OCI-LY3 (cell line): ENCODE data around the gene GFOD1.

Experiments
- H2AFZ ChIP-seq: fragments of 200-600, 300-600 bp; shearing (Covaris generic); 2 replicates; pipeline ENCODE4 v1.6.0; 2014; ENCODE audit warnings: antibody characterized with exemption, low read depth, low read length
- H3K27ac ChIP-seq: fragments of 200-600, 300-600 bp; sonication (generic); 2 replicates; pipeline ENCODE4 v1.5.1; 2014; ENCODE audit warnings: mild to moderate bottlenecking, low read length, moderate library complexity, mixed read lengths
- H3K27me3 ChIP-seq: fragments of 200-600, 300-600 bp; sonication (generic); 2 replicates; pipeline ENCODE4 v1.6.1; 2014; ENCODE audit warnings: low read depth, low read length, mixed read lengths
- H3K36me3 ChIP-seq: fragments of 200-600, 300-600 bp; sonication (generic); replicated peaks from 2 replicates; pipeline ENCODE3; 2014; ENCODE audit warnings: low read depth, low read length, mixed read lengths
- H3K4me1 ChIP-seq: fragments of 300-600, 200-600 bp; sonication (generic); 2 replicates; pipeline ENCODE4 v1.6.1; 2014; ENCODE audit warnings: low read length, mixed read lengths
- H3K4me2 ChIP-seq: fragments of 200-600, 300-600 bp; sonication (generic); 2 replicates; pipeline ENCODE4 v1.6.1; 2014; ENCODE audit warnings: low read length, mixed read lengths
- H3K4me3 ChIP-seq: fragments of 300-600, 200-600 bp; sonication (generic); 2 replicates; pipeline ENCODE4 v1.5.1; 2014; ENCODE audit warnings: antibody characterized with exemption, mild to moderate bottlenecking, low read length, moderate library complexity
- H3K79me2 ChIP-seq: fragments of 300-600, 200-600 bp; shearing (Covaris generic); 2 replicates; pipeline ENCODE4 v1.6.1; 2014; ENCODE audit warnings: mild to moderate bottlenecking, low read length, mixed read lengths
- H3K9ac ChIP-seq: fragments of 300-600, 200-600 bp; shearing (Covaris generic); 2 replicates; pipeline ENCODE4 v1.6.0; 2014; ENCODE audit warnings: mild to moderate bottlenecking, low read length, moderate library complexity
- H3K9me3 ChIP-seq: fragments of 200-600, 300-600 bp; shearing (Covaris generic); 2 replicates; pipeline ENCODE4 v1.6.1; 2014; ENCODE audit warnings: low read length, mixed read lengths; ENCODE audit not compliant: insufficient read depth
- H4K20me1 ChIP-seq: fragments of 200-600, 300-600 bp; sonication (generic); 2 replicates; pipeline ENCODE4 v1.6.1; 2016; ENCODE audit warnings: low read length, mixed read lengths; ENCODE audit not compliant: insufficient read depth
- CTCF ChIP-seq: fragments of 200-600, 300-600 bp; sonication (generic); IDR thresholded peaks from 2 replicates; pipeline ENCODE4 v1.5.1; 2014; ENCODE audit warnings: antibody characterized with exemption, low read length, low read depth
- EZH2phosphoT487 ChIP-seq: fragments of 200-600 bp; shearing (Covaris generic); IDR thresholded peaks from 2 replicates; pipeline ENCODE4 v1.6.1; 2018; ENCODE audit warnings: antibody characterized with exemption, mixed run types, low read depth

The GFOD1 gene

GRCh38 chr6:13411484-13411883, 75.9 kb downstream of the GFOD1 start:
- H3K4me1 ChIP-seq = no peaks in the 10 kb centered on the region
- no peaks in the 10 kb centered on the region for H3K79me2 ChIP-seq
- no peaks in the 10 kb centered on the region for H3K27me3 ChIP-seq
- H3K9me3 ChIP-seq = no peaks in the 10 kb centered on the region
- TF ChIP-seq EZH2phosphoT487 (no peak), CTCF (no peak)
- no peak overlapping the region for H3K4me3 ChIP-seq
- H4K20me1 ChIP-seq = no peaks in the 10 kb centered on the region
- H3K36me3 ChIP-seq = no peaks in the 10 kb centered on the region
- no peak overlapping the region for H3K4me2 ChIP-seq
- H2AFZ ChIP-seq = no peak overlapping the region
- no peak overlapping the region for H3K9ac ChIP-seq
- no peak overlapping the region for H3K27ac ChIP-seq

GRCh38 chr6:13409991-13410390, 77.4 kb downstream of the GFOD1 start:
- no peak overlapping the region for H3K9ac ChIP-seq
- H3K4me2 ChIP-seq = no peak overlapping the region
- no peaks in the 10 kb centered on the region for H3K9me3 ChIP-seq
- no peaks in the 10 kb centered on the region for H4K20me1 ChIP-seq
- H2AFZ ChIP-seq = no peak overlapping the region
- H3K79me2 ChIP-seq = no peaks in the 10 kb centered on the region
- no peaks in the 10 kb centered on the region for H3K4me1 ChIP-seq
- no peak overlapping the region for H3K27ac ChIP-seq
- no peak overlapping the region for H3K4me3 ChIP-seq
- no peaks in the 10 kb centered on the region for H3K36me3 ChIP-seq
- no peak for TF ChIP-seq EZH2phosphoT487
- TF ChIP-seq CTCF = no peak
- no peaks in the 10 kb centered on the region for H3K27me3 ChIP-seq

- H3K4me3 ChIP-seq = no peak overlapping the region
- H3K27ac ChIP-seq = no peak overlapping the region
- H3K27me3 ChIP-seq = no peaks in the 10 kb centered on the region
- no peaks in the 10 kb centered on the region for H4K20me1 ChIP-seq
- no peak overlapping the region for H2AFZ ChIP-seq
- no peak overlapping the region for H3K9ac ChIP-seq
- H3K36me3 ChIP-seq = no peaks in the 10 kb centered on the region
- no peaks in the 10 kb centered on the region for H3K9me3 ChIP-seq
- H3K79me2 ChIP-seq = no peaks in the 10 kb centered on the region
- H3K4me2 ChIP-seq = no peak overlapping the region
- no peaks in the 10 kb centered on the region for H3K4me1 ChIP-seq
- TF ChIP-seq CTCF (no peak), EZH2phosphoT487 (no peak)
Observed at GRCh38 chr6:13407709-13408695, 79.4 kb downstream of the GFOD1 start.

- Histone ChIP-seq H3K9ac (no peak overlapping the region), H3K27ac (no peak overlapping the region), H3K36me3 (no peaks in the 10 kb centered on the region), H3K4me1 (no peaks in the 10 kb centered on the region), H4K20me1 (no peaks in the 10 kb centered on the region), H3K27me3 (no peaks in the 10 kb centered on the region), H2AFZ (no peak overlapping the region), H3K4me2 (no peak overlapping the region), H3K9me3 (no peaks in the 10 kb centered on the region), H3K79me2 (no peaks in the 10 kb centered on the region), H3K4me3 (no peak overlapping the region)
- TF ChIP-seq EZH2phosphoT487 = no peak
- no peak for TF ChIP-seq CTCF
Observed at GRCh38 chr6:13407368-13407708, 80.1 kb downstream of the GFOD1 start.
